ENCODE results near the gene BRD3OS.
"Not testable (repeated sequence)": the region's sequence is repeated elsewhere in the genome, so short reads cannot be mapped to it uniquely, and the experiment has no call there.

BRD3OS gene

DNA sequence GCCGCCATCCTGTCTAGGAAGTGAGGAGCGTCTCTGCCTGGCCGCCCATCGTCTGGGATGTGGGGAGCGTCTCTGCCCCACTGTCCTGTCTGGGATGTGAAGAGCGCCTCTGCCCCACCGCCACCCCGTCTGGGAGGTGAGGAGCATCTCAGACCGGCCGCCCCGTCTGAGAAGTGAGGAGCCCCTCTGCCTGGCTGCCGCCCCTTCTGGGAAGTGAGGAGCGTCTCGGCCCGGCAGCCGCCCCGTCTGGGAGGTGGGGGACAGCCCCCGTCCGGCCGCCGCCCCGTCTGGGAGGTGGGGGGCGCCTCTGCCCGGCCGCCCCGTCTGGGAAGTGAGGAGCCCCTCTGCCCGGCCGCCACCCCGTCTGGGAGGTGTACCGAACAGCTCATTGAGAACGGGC is 50.4 kb downstream of the BRD3OS start:
- not testable (repeated sequence) for DNase-seq (ENCODE audit: low read depth, low spot score)

DNA sequence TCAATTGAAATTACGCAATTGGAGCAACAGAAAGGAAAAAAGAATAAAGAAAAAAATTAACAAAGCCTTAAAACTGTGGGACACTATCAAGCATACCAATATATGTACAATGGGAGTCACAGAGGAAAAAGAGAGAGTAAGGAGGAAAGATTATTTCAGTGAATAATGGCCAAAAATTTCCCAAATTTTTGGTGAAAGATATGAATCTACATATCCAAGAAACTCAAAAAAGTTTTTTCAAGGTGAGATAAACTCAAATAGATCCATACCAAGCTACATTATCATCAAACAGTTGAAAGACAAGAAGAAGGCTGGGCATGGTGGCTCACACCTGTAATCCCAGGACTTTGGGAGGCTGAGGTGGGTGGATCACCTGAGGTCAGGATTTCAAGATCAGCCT is 51.4 kb downstream of the BRD3OS start:
- H3K27ac ChIP-seq, result no peak overlapping the region
- no peak for DNase-seq (ENCODE audit: low read depth, low spot score)

More for the DNA sequence above, 50.4 kb downstream of the BRD3OS start:
- not testable (repeated sequence) for H3K27ac ChIP-seq
